ENCODE measurements around the gene IDI2. TPM values are rescaled to one million over a fixed set of nuclear protein-coding genes. Genes with fewer than 3 reads are reported as not detected.

The IDI2 gene
- total RNA-seq, 1 donor from 2014 or later: not detected

DNA sequence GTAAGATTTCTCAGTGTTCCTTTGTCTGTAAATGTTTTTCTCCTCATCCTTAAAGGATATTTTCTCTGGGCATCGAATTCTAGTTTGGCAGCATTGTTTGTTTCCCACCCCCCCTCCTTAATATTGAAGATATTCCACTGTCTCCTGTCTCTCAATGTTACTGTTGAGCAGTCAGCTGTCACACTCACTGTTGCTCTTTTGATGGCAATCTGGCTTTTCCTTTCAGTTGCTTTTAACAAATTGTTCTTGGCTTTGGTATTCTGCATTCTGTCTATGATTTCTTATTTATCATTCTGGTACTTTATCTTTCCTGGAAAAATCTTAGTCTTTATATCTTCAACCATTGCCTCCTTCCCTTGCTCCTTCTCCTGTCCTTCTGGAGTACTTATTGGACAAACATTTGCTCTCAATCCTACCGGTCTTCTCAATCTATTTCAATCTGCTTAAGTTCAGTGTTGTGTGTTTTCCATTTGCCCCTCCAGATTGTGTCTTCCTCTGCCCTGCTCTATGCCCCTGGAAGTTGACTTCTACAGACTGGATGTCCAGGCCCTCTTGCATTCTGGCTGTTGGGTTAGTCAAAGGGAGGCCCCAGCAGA is 46.7 kb downstream of the IDI2 start:
- DNase-seq: no peak

DNA sequence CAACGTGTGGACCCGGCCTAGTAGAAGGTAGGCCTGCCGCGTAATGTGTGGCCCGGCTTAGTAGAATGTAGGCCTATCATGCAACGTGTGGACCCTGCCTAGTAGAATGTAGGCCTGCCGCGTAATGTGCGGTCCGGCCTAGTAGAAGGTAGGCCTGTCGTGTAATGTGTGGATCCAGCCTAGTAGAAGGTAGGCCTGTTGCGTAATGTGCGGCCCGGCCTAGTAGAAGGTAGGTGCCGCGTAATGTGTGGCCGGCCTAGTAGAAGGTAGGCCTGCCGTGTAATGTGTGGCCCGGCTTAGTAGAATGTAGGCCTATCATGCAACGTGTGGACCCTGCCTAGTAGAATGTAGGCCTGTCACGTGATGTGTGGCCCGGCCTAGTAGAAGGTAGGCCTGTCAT is 49.3 kb downstream of the IDI2 start:
- no peak for DNase-seq

DNA sequence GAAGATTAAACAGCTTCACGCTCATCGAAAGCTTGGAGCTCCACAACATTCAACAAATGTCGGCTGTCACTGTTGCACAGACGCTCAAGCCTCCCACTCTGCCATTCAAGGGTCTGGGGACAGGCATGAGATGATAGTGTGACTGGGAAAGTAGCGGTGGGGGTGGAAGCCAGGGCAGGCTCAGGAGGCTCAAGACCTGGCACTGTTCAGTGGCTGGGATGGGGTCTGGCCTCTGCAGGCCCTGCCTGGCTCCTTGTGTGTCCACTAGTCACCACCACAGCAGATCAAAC is 50.9 kb downstream of the IDI2 start:
- no peak for DNase-seq

DNA sequence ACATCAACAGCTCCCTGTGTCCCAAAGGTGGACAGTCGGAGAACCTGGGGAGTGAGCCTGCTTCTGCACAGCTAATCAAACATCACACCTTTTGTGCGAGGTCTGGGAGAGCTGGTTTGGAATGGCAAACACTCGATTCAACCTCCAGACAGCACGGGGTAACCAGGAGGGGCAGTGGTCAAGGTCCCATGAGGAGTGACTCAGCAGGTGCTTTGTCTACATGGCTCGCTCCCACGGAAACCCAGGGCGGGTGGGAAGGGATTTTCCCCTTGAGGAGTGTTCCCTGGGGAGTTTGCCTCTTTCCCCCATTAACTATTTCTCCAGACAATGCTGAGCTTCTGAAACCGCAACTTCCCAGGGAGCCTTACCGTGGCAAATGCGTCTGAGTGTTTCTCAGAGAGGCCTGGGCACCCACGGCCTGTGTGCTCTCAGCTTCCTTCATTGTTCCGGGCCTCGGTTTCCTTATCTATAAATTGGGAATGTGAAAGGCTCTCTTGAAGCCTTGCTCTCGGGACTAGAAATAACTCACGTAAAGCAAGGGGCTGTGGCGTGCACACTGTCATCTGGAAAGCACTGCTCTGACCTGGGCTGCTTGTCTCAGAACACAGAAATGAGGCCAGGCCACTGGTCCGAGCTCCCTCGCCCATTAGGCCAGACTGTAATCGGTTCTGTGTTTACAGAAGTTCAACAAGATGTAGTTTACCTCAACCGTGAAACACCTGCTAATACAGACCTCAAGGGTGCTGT is 51.4 kb downstream of the IDI2 start:
- DNase-seq: no peak

DNA sequence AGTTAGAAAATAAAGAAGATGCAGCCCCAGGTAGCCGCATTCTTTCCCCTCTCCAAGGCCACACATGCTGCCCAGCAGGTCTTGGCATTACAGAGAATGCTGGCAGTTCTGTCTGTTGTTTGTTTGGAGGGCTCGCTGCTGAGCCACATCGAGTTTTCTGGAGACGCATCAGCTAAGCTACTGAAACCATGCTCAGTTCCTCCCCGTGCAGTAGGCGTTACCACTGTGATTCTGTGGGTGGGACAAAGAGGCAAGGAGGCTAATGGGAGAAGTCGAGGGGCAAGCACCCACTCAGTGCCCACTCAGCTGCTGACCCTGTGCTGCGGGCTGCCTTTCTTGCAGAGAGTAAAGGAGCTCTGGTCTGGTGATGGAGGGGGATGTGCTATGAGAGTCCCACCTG is 52.9 kb downstream of the IDI2 start:
- no peak for DNase-seq

DNA sequence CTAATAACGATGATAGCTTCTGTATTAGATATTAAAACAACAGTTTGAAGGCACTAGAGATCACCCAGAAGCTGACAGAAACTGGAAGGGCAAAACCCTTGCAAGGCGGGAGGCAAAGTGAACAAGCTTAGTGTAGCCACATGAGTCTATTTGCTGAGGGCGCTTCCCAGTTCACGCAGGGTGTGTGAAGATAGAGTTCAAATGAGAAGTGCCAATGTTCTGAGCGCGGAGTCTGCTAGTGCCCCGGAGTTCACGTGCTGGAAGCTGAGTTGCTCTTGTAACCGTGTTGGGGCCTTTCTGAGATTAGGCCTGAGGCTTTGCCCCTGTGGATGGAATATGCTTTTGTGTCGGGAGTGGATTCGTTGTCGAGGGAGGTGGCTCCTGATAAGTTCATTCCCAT is 54.0 kb downstream of the IDI2 start:
- DNase-seq: no peak

DNA sequence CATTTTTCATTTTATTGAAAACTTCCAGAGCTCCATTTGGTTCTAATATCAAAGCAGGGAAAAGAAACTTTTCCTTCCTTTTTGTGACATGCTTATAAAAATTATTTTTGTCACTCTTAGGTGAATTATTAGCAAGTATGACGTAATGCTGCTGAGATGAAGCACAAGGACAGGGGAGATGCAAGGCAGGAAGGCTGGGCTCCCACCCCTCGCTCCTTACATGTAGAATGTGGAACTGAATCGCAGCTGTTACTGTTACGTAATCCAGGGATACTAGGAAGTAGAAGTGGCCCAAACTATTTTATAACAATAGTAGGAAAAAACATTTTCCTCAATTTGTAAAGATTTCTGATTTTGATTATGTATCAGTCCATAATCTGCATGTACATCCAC is 54.5 kb downstream of the IDI2 start:
- no peak for DNase-seq

DNA sequence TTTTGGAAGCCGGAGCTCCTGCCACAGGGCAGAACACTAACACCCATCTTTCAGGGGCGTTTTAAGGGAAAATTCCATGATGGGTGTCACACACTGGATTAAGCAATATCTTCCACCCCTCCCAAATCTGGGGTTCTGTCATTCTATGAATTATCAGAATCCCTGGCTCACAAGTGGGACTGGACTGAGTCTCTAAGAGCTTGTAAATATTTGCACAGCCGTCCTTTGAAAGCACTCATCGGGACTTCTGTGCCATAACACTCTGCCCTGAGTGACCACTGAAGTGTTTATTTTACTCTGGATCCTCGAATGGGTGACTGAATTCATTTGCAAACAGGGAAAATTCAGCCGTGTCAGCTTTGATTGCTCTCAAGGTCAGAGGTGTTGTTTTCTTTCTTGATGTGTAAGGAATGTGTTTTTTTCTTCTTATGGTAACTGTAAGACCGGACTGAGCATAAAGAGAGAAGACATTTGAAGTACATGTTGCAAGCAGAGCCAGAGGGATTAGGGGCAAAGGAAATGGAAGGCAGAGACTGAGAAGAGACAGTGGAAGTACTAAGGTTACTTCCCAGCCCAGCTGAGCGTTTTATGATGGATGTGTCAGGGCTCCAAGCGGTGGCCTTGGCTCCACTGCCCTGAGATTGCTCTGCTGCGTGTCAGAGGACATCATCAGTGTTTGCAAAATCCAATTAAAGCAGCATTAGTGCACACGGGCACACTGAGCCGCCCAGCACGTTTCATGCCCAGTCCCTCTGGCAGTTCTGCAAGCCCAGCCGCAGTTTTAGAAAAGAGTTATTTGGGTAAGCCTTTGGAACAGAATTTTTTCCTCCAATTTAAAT is 55.1 kb downstream of the IDI2 start:
- DNase-seq: no peak

DNA sequence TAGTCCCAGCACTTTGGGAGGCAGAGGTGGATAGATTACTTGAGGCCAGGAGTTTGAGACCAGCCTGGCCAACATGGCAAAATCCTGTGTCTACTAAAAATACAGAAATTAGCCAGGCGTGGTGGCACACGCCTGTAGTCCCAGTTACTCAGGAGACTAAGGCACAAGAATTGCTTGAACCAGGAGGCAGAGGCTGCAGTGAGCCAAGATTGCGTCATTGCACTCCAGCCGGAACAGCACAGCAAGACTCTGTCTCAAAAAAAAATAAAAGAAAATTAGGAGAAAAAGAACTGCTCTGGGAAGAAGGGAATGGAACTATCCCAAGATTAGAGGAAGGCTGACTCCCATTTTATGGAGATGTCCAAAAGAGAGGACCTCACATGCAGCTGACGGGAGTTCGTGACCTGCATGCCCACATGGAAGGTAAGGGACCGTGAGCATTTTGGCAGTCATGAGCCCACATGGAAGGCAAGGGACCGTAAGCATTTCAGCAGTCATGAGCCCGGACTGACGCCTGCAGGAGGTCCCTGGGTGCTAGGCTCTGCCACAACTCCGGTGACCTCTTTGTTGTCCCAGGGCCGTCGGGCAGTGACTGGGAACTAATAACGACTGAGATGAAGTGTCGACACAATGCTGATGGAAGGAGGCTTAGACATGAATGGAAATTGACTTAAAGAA is 56.0 kb downstream of the IDI2 start:
- no peak for DNase-seq

Other genes starting within 250 kb of the IDI2 start
- 23.5 and 33.4 TPM in 2 replicates for gene LARP4B, start 94.2 kb downstream of the IDI2 start, total RNA-seq
- 40.0 and 42.0 TPM in 2 replicates for gene GTPBP4, start 37.4 kb downstream of the IDI2 start, total RNA-seq
- 59.6 and 95.5 TPM in 2 replicates for gene IDI1, start 23.3 kb upstream of the IDI2 start, total RNA-seq
- 18.5 and 24.3 TPM in 2 replicates for gene WDR37, start 30.5 kb upstream of the IDI2 start, total RNA-seq

All from dermis blood vessel endothelial cell (primary cell).